GDM1 (cell line): Measurements from ENCODE around the gene KDM4C.
"Not testable (repeated sequence)": the region's sequence is repeated elsewhere in the genome, so short reads cannot be mapped to it uniquely, and the experiment has no call there.

ENCODE experiments used
- DNase-seq: peaks from one replicate; lab custom pipeline; 2025; lab: John Stamatoyannopoulos, UW

KDM4C gene

GRCh38 chr9:7171396-7172153 lies 413.8 kb downstream of the KDM4C start:
- no peak for DNase-seq

- no peak for DNase-seq
These were observed 414.7 kb downstream of the KDM4C start for GRCh38 chr9:7172154-7173115.

GRCh38 chr9:7173139-7173538 lies 415.4 kb downstream of the KDM4C start:
- no peak for DNase-seq

GRCh38 chr9:7174301-7174700 lies 416.5 kb downstream of the KDM4C start:
- no peak for DNase-seq

- DNase-seq, result no peak
These were observed 417.1 kb downstream of the KDM4C start for GRCh38 chr9:7174884-7175283.

- no peak for DNase-seq
These were observed 418.8 kb downstream of the KDM4C start for GRCh38 chr9:7176561-7176960.

- no peak for DNase-seq
These were observed 419.6 kb downstream of the KDM4C start for GRCh38 chr9:7177383-7177782.

GRCh38 chr9:7178729-7179128 lies 421.0 kb downstream of the KDM4C start:
- no peak for DNase-seq

- no peak for DNase-seq
These were observed 422.5 kb downstream of the KDM4C start for GRCh38 chr9:7180247-7180646.

GRCh38 chr9:7183139-7183538 lies 425.4 kb downstream of the KDM4C start:
- DNase-seq, result not testable (repeated sequence)

GRCh38 chr9:7185612-7186011 lies 427.8 kb downstream of the KDM4C start:
- DNase-seq, result no peak

GRCh38 chr9:7186175-7186574 lies 428.4 kb downstream of the KDM4C start:
- DNase-seq, result peak; percentile 9

GRCh38 chr9:7192266-7192665 lies 434.5 kb downstream of the KDM4C start:
- no peak for DNase-seq

GRCh38 chr9:7195526-7195925 lies 437.8 kb downstream of the KDM4C start:
- DNase-seq, result no peak

- DNase-seq, result no peak
These were observed 438.7 kb downstream of the KDM4C start for GRCh38 chr9:7196467-7196866.

GRCh38 chr9:7201196-7201595 lies 443.4 kb downstream of the KDM4C start:
- no peak for DNase-seq

GRCh38 chr9:7205806-7206205 lies 448.0 kb downstream of the KDM4C start:
- DNase-seq, result no peak

GRCh38 chr9:7206221-7206758 lies 448.5 kb downstream of the KDM4C start:
- DNase-seq, result no peak

GRCh38 chr9:7209016-7209715 lies 451.4 kb downstream of the KDM4C start:
- no peak for DNase-seq

- no peak for DNase-seq
These were observed 452.2 kb downstream of the KDM4C start for GRCh38 chr9:7209990-7210389.

GRCh38 chr9:7210854-7211637 lies 453.3 kb downstream of the KDM4C start:
- DNase-seq, result no peak
